LNCaP clone FGC (cell line): Measurements from ENCODE around the gene TXNL1.
"Not testable (repeated sequence)": the region's sequence is repeated elsewhere in the genome, so short reads cannot be mapped to it uniquely, and the experiment has no call there.

Source experiments
- DNase-seq: peaks from one replicate; pipeline ENCODE4 v3.0.0-alpha.2; 2011; ENCODE audit warnings: low read depth
- H3K4me3 ChIP-seq: 2 replicates; pipeline ENCODE4 v1.5.1; 2011; ENCODE audit warnings: mild to moderate bottlenecking, low read depth, low read length, control low read depth
- CTCF ChIP-seq: IDR thresholded peaks from 2 replicates; pipeline ENCODE4 v1.5.1; 2012; ENCODE audit warnings: mild to moderate bottlenecking; ENCODE audit not compliant: control insufficient read depth, insufficient read depth; ENCODE audit errors: extremely low read depth

TXNL1 gene

GRCh38 chr18:56574861-56575260, 63.5 kb downstream of the TXNL1 start:
- H3K4me3 ChIP-seq = no peak overlapping the region
- TF ChIP-seq CTCF = no peak
- no peak for DNase-seq

- not testable (repeated sequence) for DNase-seq, H3K4me3 ChIP-seq
Observed at GRCh38 chr18:56572267-56572666, 66.1 kb downstream of the TXNL1 start.

- no peak for TF ChIP-seq CTCF
- peak; percentile 28 for DNase-seq
- H3K4me3 ChIP-seq = no peak overlapping the region
Observed at GRCh38 chr18:56570978-56571377, 67.4 kb downstream of the TXNL1 start.

- TF ChIP-seq CTCF = no peak
- DNase-seq = no peak
- H3K4me3 ChIP-seq = no peak overlapping the region
Observed at GRCh38 chr18:56569416-56569815, 69.0 kb downstream of the TXNL1 start.

GRCh38 chr18:56568986-56569385, 69.4 kb downstream of the TXNL1 start:
- H3K4me3 ChIP-seq = no peak overlapping the region
- no peak for DNase-seq
- no peak for TF ChIP-seq CTCF

- no peak for DNase-seq
- no peak for TF ChIP-seq CTCF
- H3K4me3 ChIP-seq = no peak overlapping the region
Observed at GRCh38 chr18:56565551-56566345, 72.6 kb downstream of the TXNL1 start.

- no peak for DNase-seq
- TF ChIP-seq CTCF = no peak
- no peak overlapping the region for H3K4me3 ChIP-seq
Observed at GRCh38 chr18:56565046-56565445, 73.3 kb downstream of the TXNL1 start.
